H9 (cell line): Measurements from ENCODE around the gene IER5L. TPM values are rescaled to one million over a fixed set of nuclear protein-coding genes. Genes with fewer than 3 reads are reported as not detected.

Source experiments
- DNase-seq: peaks from one replicate; pipeline ENCODE4 v3.0.0-alpha.2; 2017
- H2AFZ ChIP-seq: one replicate; pipeline ENCODE4 v1.6.1; 2013; ENCODE audit warnings: mild to moderate bottlenecking, low read length, control low read depth, moderate library complexity
- H2AK5ac ChIP-seq: 2 replicates; pipeline ENCODE4 v1.6.1; 2013; ENCODE audit warnings: low read length, control low read depth, mixed read lengths; ENCODE audit not compliant: insufficient read length
- H2BK120ac ChIP-seq: one replicate; pipeline ENCODE4 v1.6.1; 2013; ENCODE audit warnings: low read depth, mild to moderate bottlenecking, low read length, control low read depth, inconsistent platforms; ENCODE audit not compliant: poor library complexity, severe bottlenecking
- H2BK12ac ChIP-seq: 2 replicates; pipeline ENCODE4 v1.6.1; 2013; ENCODE audit warnings: low read length, control low read depth, mixed read lengths, low read depth; ENCODE audit not compliant: insufficient read length
- H2BK15ac ChIP-seq: 2 replicates; pipeline ENCODE4 v1.6.1; 2013; ENCODE audit warnings: low read depth, low read length, control low read depth
- H2BK20ac ChIP-seq: one replicate; pipeline ENCODE4 v1.6.1; 2013; ENCODE audit warnings: low read depth, mild to moderate bottlenecking, low read length, control low read depth, inconsistent platforms; ENCODE audit not compliant: poor library complexity, severe bottlenecking
- H2BK5ac ChIP-seq: 2 replicates; pipeline ENCODE4 v1.6.1; 2013; ENCODE audit warnings: low read length, control low read depth, mixed read lengths; ENCODE audit not compliant: insufficient read length
- H3K14ac ChIP-seq: 2 replicates; pipeline ENCODE4 v1.6.1; 2013; ENCODE audit warnings: low read length, control low read depth; ENCODE audit not compliant: insufficient read depth
- H3K18ac ChIP-seq: 2 replicates; pipeline ENCODE4 v1.6.1; 2013; ENCODE audit warnings: low read depth, mild to moderate bottlenecking, mixed read lengths, low read length, control low read depth; ENCODE audit not compliant: insufficient read length
- H3K23ac ChIP-seq: 2 replicates; pipeline ENCODE4 v1.6.1; 2013; ENCODE audit warnings: low read length, control low read depth, mixed read lengths, low read depth; ENCODE audit not compliant: insufficient read length
- H3K23me2 ChIP-seq: 2 replicates; pipeline ENCODE4 v1.6.1; 2013; ENCODE audit warnings: low read depth, mild to moderate bottlenecking, mixed read lengths, low read length, control low read depth; ENCODE audit not compliant: insufficient read length, poor library complexity, severe bottlenecking
- H3K27ac ChIP-seq: 2 replicates; pipeline ENCODE4 v1.5.1; 2013; ENCODE audit warnings: low read length, control low read depth, mixed read lengths, low read depth; ENCODE audit not compliant: insufficient read length
- H3K27me3 ChIP-seq: 2 replicates; pipeline ENCODE4 v1.6.1; 2013; ENCODE audit warnings: low read length, control low read depth, inconsistent platforms; ENCODE audit not compliant: insufficient read depth
- H3K4ac ChIP-seq: 2 replicates; pipeline ENCODE4 v1.6.1; 2013; ENCODE audit warnings: low read depth, mild to moderate bottlenecking, control low read depth, inconsistent platforms, low read length, moderate library complexity
- H3K4me1 ChIP-seq: 2 replicates; pipeline ENCODE4 v1.6.1; 2013; ENCODE audit warnings: low read length, control low read depth, inconsistent platforms; ENCODE audit not compliant: insufficient read depth
- H3K4me2 ChIP-seq: 2 replicates; pipeline ENCODE4 v1.6.1; 2013; ENCODE audit warnings: low read length, control low read depth, mixed read lengths; ENCODE audit not compliant: insufficient read length, insufficient read depth
- H3K56ac ChIP-seq: 2 replicates; pipeline ENCODE4 v1.6.1; 2013; ENCODE audit warnings: low read depth, mild to moderate bottlenecking, mixed read lengths, low read length, control low read depth; ENCODE audit not compliant: insufficient read length
- H3K79me1 ChIP-seq: 2 replicates; pipeline ENCODE4 v1.6.1; 2013; ENCODE audit warnings: low read depth, mild to moderate bottlenecking, moderate library complexity, low read length, control low read depth, inconsistent platforms; ENCODE audit not compliant: insufficient read depth, poor library complexity, severe bottlenecking
- H3K79me2 ChIP-seq: 2 replicates; pipeline ENCODE4 v1.6.1; 2013; ENCODE audit warnings: low read length, control low read depth, inconsistent platforms; ENCODE audit not compliant: insufficient read depth
- H3K9ac ChIP-seq: 2 replicates; pipeline ENCODE4 v1.6.1; 2013; ENCODE audit warnings: low read length, control low read depth, mixed read lengths; ENCODE audit not compliant: insufficient read length; ENCODE audit errors: extremely low read depth
- H3K9me3 ChIP-seq: one replicate; pipeline ENCODE4 v1.6.1; 2013; ENCODE audit warnings: low read depth, low read length, inconsistent platforms; ENCODE audit not compliant: control insufficient read depth
- H3T11ph ChIP-seq: one replicate; pipeline ENCODE4 v1.6.1; 2013; ENCODE audit warnings: mild to moderate bottlenecking, low read length, control low read depth, inconsistent platforms
- H4K20me1 ChIP-seq: one replicate; pipeline ENCODE4 v1.6.1; 2013; ENCODE audit not compliant: control insufficient read depth, insufficient read length, insufficient read depth
- H4K5ac ChIP-seq: 2 replicates; pipeline ENCODE4 v1.6.1; 2013; ENCODE audit warnings: low read depth, mild to moderate bottlenecking, mixed read lengths, low read length, control low read depth; ENCODE audit not compliant: insufficient read length
- H4K8ac ChIP-seq: replicated peaks from 2 replicates; pipeline ENCODE4 v1.6.1; 2013; ENCODE audit warnings: low read length, control low read depth, mixed read lengths, low read depth; ENCODE audit not compliant: insufficient read length
- H4K91ac ChIP-seq: 2 replicates; pipeline ENCODE4 v1.6.1; 2013; ENCODE audit warnings: low read depth, mild to moderate bottlenecking, moderate library complexity, mixed read lengths, low read length, control low read depth; ENCODE audit not compliant: insufficient read length
- H3K27ac Mint-ChIP-seq, 3 experiments: 2 replicates in 2 of 3; 3 replicates in 1 of 3; pipeline ENCODE4 v1.8.0; 2020 to 2021; ENCODE audit warnings: mixed read lengths in 3 of 3, mild to moderate bottlenecking in 1 of 3, moderate library complexity in 1 of 3
- H3K27me3 Mint-ChIP-seq: 2 replicates; pipeline ENCODE4 v1.8.0; 2021; ENCODE audit warnings: low read depth, mild to moderate bottlenecking, moderate library complexity, mixed read lengths
- H3K36me3 Mint-ChIP-seq, 3 experiments: 2 replicates in 2 of 3; 3 replicates in 1 of 3; pipeline ENCODE4 v1.8.0; 2020 to 2021; ENCODE audit warnings: low read depth in 3 of 3, mixed read lengths in 3 of 3; ENCODE audit not compliant: insufficient read depth in 1 of 3
- H3K4me1 Mint-ChIP-seq, 2 experiments: 2 replicates each; pipeline ENCODE4 v1.8.0; 2020; ENCODE audit warnings: mixed read lengths in 2 of 2
- H3K4me3 Mint-ChIP-seq, 2 experiments: 2 replicates in 1 of 2; 3 replicates in 1 of 2; pipeline ENCODE4 v1.8.0; 2020 to 2021; ENCODE audit warnings: mild to moderate bottlenecking in 2 of 2, mixed read lengths in 2 of 2, moderate library complexity in 1 of 2
- H3K9me3 Mint-ChIP-seq, 2 experiments: 2 replicates in 1 of 2; 3 replicates in 1 of 2; pipeline ENCODE4 v1.8.0; 2020; ENCODE audit warnings: mild to moderate bottlenecking in 2 of 2, mixed read lengths in 2 of 2, moderate library complexity in 1 of 2
- CTCF ChIP-seq: fragments of 200-600 bp; sonication (generic); conservative IDR thresholded peaks from 3 replicates; pipeline ENCODE4 v1.8.0; 2021; ENCODE audit warnings: antibody characterized with exemption, mild to moderate bottlenecking
- WGBS: extraction: QIAGEN DNeasy Blood & Tissue Kit; methylation state at CpG from one replicate; pipeline ENCODE4 v1.1.7; 2013; ENCODE audit warnings: missing lambda C conversion rate, low lambda C conversion rate, mixed read lengths; ENCODE audit not compliant: insufficient read length; ENCODE audit errors: extremely low coverage; 5-methylcytosine and 5-hydroxymethylcytosine counted together
- total RNA-seq: library from RNA; stranded (reverse); gene quantifications from 2 replicates; pipeline ENCODE4 v1.2.1, GENCODE V29; 2021

The IER5L gene
- total RNA-seq, 1 experiment from 2014 or later = 1.0 TPM

DNA sequence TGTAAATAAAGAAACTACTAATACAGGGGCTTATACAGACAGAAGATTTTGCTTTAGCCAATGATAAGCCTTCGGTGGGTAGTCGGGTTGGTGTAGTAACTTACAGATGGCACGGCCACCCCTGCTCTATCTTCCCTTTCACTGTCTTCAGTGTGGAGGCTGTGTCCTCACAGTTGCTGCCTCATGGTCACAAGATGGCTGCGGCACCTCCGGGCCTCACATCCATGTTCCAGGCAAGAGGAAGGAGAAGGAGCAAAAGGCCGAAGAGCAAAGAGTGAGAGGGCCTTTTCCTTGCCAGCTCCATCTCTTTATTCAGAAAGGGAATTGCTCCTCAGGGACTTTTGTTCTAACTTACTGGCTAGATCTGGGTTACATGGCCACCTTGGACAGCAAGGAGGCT, 22.2 kb upstream of the IER5L start:
- no peak overlapping the region for H2BK12ac ChIP-seq
- no peak overlapping the region for H3K18ac ChIP-seq
- Mint-ChIP-seq H3K4me1 (peaks cover 8 to 16% of the 10 kb centered on the region in 2 experiments), H3K4me3 (no peak overlapping the region), H3K27me3 (peaks cover 68% of the 10 kb centered on the region), H3K36me3 (no peaks in the 10 kb centered on the region), H3K9me3 (no peaks in the 10 kb centered on the region), H3K27ac (no peak overlapping the region)
- no peak overlapping the region for H4K91ac ChIP-seq
- H2BK15ac ChIP-seq = no peak overlapping the region
- no peak overlapping the region for H2BK20ac ChIP-seq
- no peak overlapping the region for H4K8ac ChIP-seq
- no peak overlapping the region for H3K14ac ChIP-seq
- no peak overlapping the region for H2AK5ac ChIP-seq
- TF ChIP-seq CTCF = no peak
- H3K27ac ChIP-seq = no peak overlapping the region
- H4K5ac ChIP-seq = no peak overlapping the region
- no peak overlapping the region for H3K4ac ChIP-seq
- no peak overlapping the region for H2AFZ ChIP-seq
- no peaks in the 10 kb centered on the region for H3K79me2 ChIP-seq
- no peak overlapping the region for H2BK120ac ChIP-seq
- H3K56ac ChIP-seq = no peak overlapping the region
- no peaks in the 10 kb centered on the region; the same call in 1 of the 2 replicates for H3K27me3 ChIP-seq
- H3K9ac ChIP-seq = no peak overlapping the region
- no peak for DNase-seq
- no CpG with 5 or more reads among the region's 6 CpGs for WGBS
- H3K23me2 ChIP-seq = no peaks in the 10 kb centered on the region
- H3K9me3 ChIP-seq = no peaks in the 10 kb centered on the region
- H3K23ac ChIP-seq = no peak overlapping the region
- H3K79me1 ChIP-seq = no peaks in the 10 kb centered on the region
- no peaks in the 10 kb centered on the region for H4K20me1 ChIP-seq
- H3T11ph ChIP-seq = no peak overlapping the region
- no peak overlapping the region for H2BK5ac ChIP-seq
- H3K4me2 ChIP-seq = no peak overlapping the region
- no peaks in the 10 kb centered on the region; the same call in 1 of the 2 replicates for H3K4me1 ChIP-seq
